Measurements from ENCODE around the gene SUCO. TPM values are rescaled to one million over a fixed set of nuclear protein-coding genes. Genes with fewer than 3 reads are reported as not detected.

SUCO gene
- total RNA-seq, 1 experiment from 2014 or later: 37.7 TPM

DNA sequence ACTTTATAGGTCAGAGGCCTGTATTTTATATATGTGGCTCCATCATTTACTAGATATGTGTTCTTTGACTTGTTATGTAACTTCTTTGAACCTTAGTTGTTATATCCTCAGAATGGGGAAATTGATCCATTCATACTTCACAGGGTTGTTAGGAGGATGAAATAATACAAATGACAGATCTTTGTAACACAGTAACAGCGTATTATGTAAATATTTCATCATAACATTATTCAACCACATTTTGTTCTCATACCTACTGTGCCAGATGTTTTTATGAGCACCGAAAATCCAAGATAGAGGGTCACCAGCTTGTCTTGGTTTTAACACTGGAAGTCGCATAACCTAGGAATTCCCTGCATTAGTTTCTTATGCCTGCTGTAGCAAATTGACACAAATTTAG lies 3.3 kb downstream of the SUCO start:
- Histone ChIP-seq H3K56ac (ENCODE audit: insufficient read length, low read depth, low read length) (no peak overlapping the region), H3K79me2 (ENCODE audit: insufficient read depth, low read length) (peaks cover 40% of the 10 kb centered on the region), H2BK120ac (ENCODE audit: low read depth, low read length, poor library complexity, severe bottlenecking) (no peak overlapping the region), H3K27ac (ENCODE audit: insufficient read length, low read depth, low read length) (no peak overlapping the region), H3K4me1 (ENCODE audit: insufficient read depth, low read length) (peaks cover 5% of the 10 kb centered on the region; the same call in 1 of the 2 replicates), H3K9ac (ENCODE audit: extremely low read depth, insufficient read length, low read length) (no peak overlapping the region), H4K5ac (ENCODE audit: insufficient read length, low read depth, low read length) (no peak overlapping the region), H4K8ac (replicated peaks; ENCODE audit: insufficient read length, low read depth, low read length) (no peak overlapping the region), H3T11ph (ENCODE audit: low read length) (no peak overlapping the region), H2BK12ac (ENCODE audit: insufficient read length, low read depth, low read length) (no peak overlapping the region), H2AK5ac (ENCODE audit: insufficient read length, low read length) (no peak overlapping the region), H3K4ac (ENCODE audit: low read depth, low read length) (no peak overlapping the region), H2BK15ac (ENCODE audit: low read depth, low read length) (no peak overlapping the region), H3K27me3 (ENCODE audit: insufficient read depth, low read length) (no peaks in the 10 kb centered on the region), H3K79me1 (ENCODE audit: insufficient read depth, low read depth, low read length, poor library complexity, severe bottlenecking) (no peaks in the 10 kb centered on the region), H3K23ac (ENCODE audit: insufficient read length, low read depth, low read length) (no peak overlapping the region), H3K14ac (ENCODE audit: insufficient read depth, low read length) (no peak overlapping the region), H4K91ac (ENCODE audit: insufficient read length, low read depth, low read length) (no peak overlapping the region), H3K4me2 (ENCODE audit: insufficient read depth, insufficient read length, low read length) (no peak overlapping the region), H3K9me3 (ENCODE audit: control insufficient read depth, low read depth, low read length) (no peaks in the 10 kb centered on the region), H3K18ac (ENCODE audit: insufficient read length, low read depth, low read length) (no peak overlapping the region), H4K20me1 (ENCODE audit: control insufficient read depth, insufficient read depth, insufficient read length) (no peaks in the 10 kb centered on the region), H3K23me2 (ENCODE audit: insufficient read length, low read depth, low read length, poor library complexity, severe bottlenecking) (peaks cover 5% of the 10 kb centered on the region), H2BK5ac (ENCODE audit: insufficient read length, low read length) (no peak overlapping the region), H2AFZ (ENCODE audit: low read length) (no peak overlapping the region), H2BK20ac (ENCODE audit: low read depth, low read length, poor library complexity, severe bottlenecking) (no peak overlapping the region)
- TF ChIP-seq, protein P1, sequence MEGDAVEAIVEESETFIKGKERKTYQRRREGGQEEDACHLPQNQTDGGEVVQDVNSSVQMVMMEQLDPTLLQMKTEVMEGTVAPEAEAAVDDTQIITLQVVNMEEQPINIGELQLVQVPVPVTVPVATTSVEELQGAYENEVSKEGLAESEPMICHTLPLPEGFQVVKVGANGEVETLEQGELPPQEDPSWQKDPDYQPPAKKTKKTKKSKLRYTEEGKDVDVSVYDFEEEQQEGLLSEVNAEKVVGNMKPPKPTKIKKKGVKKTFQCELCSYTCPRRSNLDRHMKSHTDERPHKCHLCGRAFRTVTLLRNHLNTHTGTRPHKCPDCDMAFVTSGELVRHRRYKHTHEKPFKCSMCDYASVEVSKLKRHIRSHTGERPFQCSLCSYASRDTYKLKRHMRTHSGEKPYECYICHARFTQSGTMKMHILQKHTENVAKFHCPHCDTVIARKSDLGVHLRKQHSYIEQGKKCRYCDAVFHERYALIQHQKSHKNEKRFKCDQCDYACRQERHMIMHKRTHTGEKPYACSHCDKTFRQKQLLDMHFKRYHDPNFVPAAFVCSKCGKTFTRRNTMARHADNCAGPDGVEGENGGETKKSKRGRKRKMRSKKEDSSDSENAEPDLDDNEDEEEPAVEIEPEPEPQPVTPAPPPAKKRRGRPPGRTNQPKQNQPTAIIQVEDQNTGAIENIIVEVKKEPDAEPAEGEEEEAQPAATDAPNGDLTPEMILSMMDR (conservative IDR thresholded peaks at IDR 0.05): no peak
- no peaks in the 10 kb centered on the region for H3K27me3 Mint-ChIP-seq (ENCODE audit: low read depth)
- no peak overlapping the region for H3K4me3 Mint-ChIP-seq
- H3K9me3 Mint-ChIP-seq: no peaks in the 10 kb centered on the region
- peaks cover 55 to 56% of the 10 kb centered on the region in 2 experiments for H3K4me1 Mint-ChIP-seq
- H3K27ac Mint-ChIP-seq: peak overlapping the region in 1 of 3 experiments; percentile 65; a peak in 2 of 7 replicates
- WGBS (ENCODE audit: extremely low coverage, insufficient read length, low lambda C conversion rate): no CpG with 5 or more reads among the region's 3 CpGs
- H3K36me3 Mint-ChIP-seq (ENCODE audit: insufficient read depth in 1 of 3, low read depth in 3 of 3): peaks cover 0 to 3% (median 0%) of the 10 kb centered on the region in 3 experiments; a peak in 1 of 7 replicates
- no peak for DNase-seq

All from H9 (cell line).